ENCODE data around the gene PIEZO1. TPM values are rescaled to one million over a fixed set of nuclear protein-coding genes. Genes with fewer than 3 reads are reported as not detected.

PIEZO1 gene
- total RNA-seq, 5 donors from 2014 or later (not counting 1 experiment from before 2014, with no cell fraction given) = 139 to 274 (median 240) TPM

DNA sequence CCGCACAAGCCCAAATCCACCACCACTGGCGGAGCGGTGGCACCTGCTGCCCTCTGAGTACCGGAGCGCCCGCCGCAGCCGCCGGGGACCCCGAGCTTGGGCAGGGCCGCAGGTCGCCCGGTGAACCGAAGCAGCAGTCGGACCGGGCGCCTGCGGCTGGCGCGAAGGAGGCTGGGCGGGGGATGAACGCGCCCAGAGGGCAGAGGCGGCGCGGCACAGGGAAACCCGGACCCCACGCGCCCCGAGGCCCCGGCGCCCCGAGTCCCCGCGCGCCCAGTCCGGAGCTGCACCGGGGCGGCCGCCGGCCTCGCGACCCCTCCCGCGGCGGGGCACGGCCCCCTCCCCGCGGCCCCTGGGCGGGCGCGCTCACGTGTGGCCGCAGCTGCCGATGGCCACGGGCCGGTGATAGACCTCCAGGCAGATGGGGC is 79.2 kb downstream of the PIEZO1 start:
- WGBS (ENCODE audit: insufficient coverage) = under 1% methylated on average over 57 of the region's 57 CpGs
- Mint-ChIP-seq H3K4me3 (peak overlapping the region; percentile 90 to 99 (median 94)), H3K9me3 (no peaks in the 10 kb centered on the region), H3K27ac (peak overlapping the region; percentile 97), H3K27me3 (no peaks in the 10 kb centered on the region), H3K4me1 (peaks cover 51 to 58% (median 54%) of the 10 kb centered on the region in 3 donors), H3K36me3 (peaks cover 3% of the 10 kb centered on the region)
- H3K36me3 ChIP-seq (ENCODE audit: control insufficient read depth in 2 of 2, extremely low read depth in 1 of 2, insufficient read depth in 1 of 2, low read length in 1 of 2) = peaks cover 3 to 17% of the 10 kb centered on the region in 2 donors
- DNase-seq (peak in 2 of 35 experiments; percentile 33 to 35), ATAC-seq (replicated peaks in 1 of 4) (peak; percentile 1 to 6 (median 3))
- ChIA-PET CTCF (interaction anchor here (0.6 to 1.8 kb wide), 2 partner anchors 25 to 86 kb away, joined by 3 to 7 read pairs; no protein-coding TSS in a partner anchor), POLR2A (no interaction called here)
- H3K9me3 ChIP-seq = no peaks in the 10 kb centered on the region
- H3K27me3 ChIP-seq (replicated peaks in 1 of 2; ENCODE audit: control insufficient read depth in 2 of 2, extremely low read depth in 1 of 2, insufficient read depth in 2 of 2, low read length in 1 of 2) = no peaks in the 10 kb centered on the region
- H3K4me3 ChIP-seq (ENCODE audit: control insufficient read depth in 1 of 2, extremely low read depth in 1 of 2, low read length in 1 of 2) = peak overlapping the region; percentile 87 to 88
- H3K4me1 ChIP-seq (ENCODE audit: control insufficient read depth in 1 of 2, extremely low read depth in 1 of 2, insufficient read depth in 2 of 2, low read length in 2 of 2) = peaks cover 19 to 73% of the 10 kb centered on the region in 2 experiments
- peak overlapping the region; percentile 92 for H3K27ac ChIP-seq (ENCODE audit: low read length)

DNA sequence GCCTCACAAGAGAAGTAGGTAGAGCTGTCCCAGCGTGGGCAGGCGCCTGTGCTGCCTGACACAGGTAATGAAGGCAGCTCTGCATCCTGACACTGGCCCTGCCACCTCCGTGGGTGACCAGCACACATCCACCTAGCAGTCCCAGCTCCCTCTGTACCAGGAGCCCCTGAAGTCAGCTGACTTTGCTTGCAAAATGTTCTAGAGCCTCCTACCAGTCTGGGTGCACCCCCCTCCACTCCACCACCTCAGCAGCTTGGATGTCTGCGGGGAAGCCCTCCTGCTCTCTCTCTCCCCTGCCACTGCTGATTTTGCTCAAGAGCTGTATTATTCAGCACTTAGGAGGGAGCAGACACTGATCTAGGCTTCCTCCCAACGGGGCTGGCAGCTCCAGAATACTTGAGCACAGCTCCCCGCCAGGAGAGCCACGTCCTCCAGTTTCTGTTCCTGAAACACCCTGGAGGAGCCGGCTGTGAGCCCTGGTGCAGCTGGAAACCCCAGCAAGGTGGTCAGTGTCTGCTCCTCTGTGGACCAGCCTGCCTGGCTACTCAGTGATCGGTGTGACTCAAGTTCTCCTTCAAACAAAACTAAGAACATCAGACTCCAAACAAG is 79.8 kb downstream of the PIEZO1 start:
- H3K4me1 Mint-ChIP-seq = peaks cover 58 to 62% (median 60%) of the 10 kb centered on the region in 3 donors
- no peaks in the 10 kb centered on the region for H3K27me3 Mint-ChIP-seq
- ChIA-PET POLR2A (interaction anchor here in 1 of 2 donors (0.6 kb wide), 1 partner anchor 999 kb away, joined by 7 read pairs; no protein-coding TSS in a partner anchor), CTCF (interaction anchor here in 1 of 2 donors (0.9 to 1.8 kb wide), 2 partner anchors 85 to 134 kb away, joined by 4 to 7 read pairs; partner anchors contain the start of gene ZC3H18)
- no peaks in the 10 kb centered on the region for H3K9me3 Mint-ChIP-seq
- peak in 1 of 4 experiments; percentile 5 for ATAC-seq (replicated peaks in 1 of 4)
- WGBS (ENCODE audit: insufficient coverage) = 3% methylated on average over 8 of the region's 9 CpGs
- H3K4me3 ChIP-seq (ENCODE audit: control insufficient read depth in 1 of 2, extremely low read depth in 1 of 2, low read length in 1 of 2) = peak overlapping the region; percentile 87 to 88
- DNase-seq = peak in 30 of 35 experiments; percentile 29 to 68 (median 48)
- H3K27ac ChIP-seq (ENCODE audit: low read length) = peak overlapping the region; percentile 92
- peaks cover 21 to 80% of the 10 kb centered on the region in 2 experiments for H3K4me1 ChIP-seq (ENCODE audit: control insufficient read depth in 1 of 2, extremely low read depth in 1 of 2, insufficient read depth in 2 of 2, low read length in 2 of 2)
- H3K36me3 Mint-ChIP-seq = peaks cover 3% of the 10 kb centered on the region
- H3K27me3 ChIP-seq (replicated peaks in 1 of 2; ENCODE audit: control insufficient read depth in 2 of 2, extremely low read depth in 1 of 2, insufficient read depth in 2 of 2, low read length in 1 of 2) = no peaks in the 10 kb centered on the region
- peaks cover 3 to 16% of the 10 kb centered on the region in 2 donors for H3K36me3 ChIP-seq (ENCODE audit: control insufficient read depth in 2 of 2, extremely low read depth in 1 of 2, insufficient read depth in 1 of 2, low read length in 1 of 2)
- H3K4me3 Mint-ChIP-seq = peak overlapping the region; percentile 90 to 99 (median 94)
- H3K9me3 ChIP-seq = no peaks in the 10 kb centered on the region
- peak overlapping the region; percentile 97 for H3K27ac Mint-ChIP-seq

DNA sequence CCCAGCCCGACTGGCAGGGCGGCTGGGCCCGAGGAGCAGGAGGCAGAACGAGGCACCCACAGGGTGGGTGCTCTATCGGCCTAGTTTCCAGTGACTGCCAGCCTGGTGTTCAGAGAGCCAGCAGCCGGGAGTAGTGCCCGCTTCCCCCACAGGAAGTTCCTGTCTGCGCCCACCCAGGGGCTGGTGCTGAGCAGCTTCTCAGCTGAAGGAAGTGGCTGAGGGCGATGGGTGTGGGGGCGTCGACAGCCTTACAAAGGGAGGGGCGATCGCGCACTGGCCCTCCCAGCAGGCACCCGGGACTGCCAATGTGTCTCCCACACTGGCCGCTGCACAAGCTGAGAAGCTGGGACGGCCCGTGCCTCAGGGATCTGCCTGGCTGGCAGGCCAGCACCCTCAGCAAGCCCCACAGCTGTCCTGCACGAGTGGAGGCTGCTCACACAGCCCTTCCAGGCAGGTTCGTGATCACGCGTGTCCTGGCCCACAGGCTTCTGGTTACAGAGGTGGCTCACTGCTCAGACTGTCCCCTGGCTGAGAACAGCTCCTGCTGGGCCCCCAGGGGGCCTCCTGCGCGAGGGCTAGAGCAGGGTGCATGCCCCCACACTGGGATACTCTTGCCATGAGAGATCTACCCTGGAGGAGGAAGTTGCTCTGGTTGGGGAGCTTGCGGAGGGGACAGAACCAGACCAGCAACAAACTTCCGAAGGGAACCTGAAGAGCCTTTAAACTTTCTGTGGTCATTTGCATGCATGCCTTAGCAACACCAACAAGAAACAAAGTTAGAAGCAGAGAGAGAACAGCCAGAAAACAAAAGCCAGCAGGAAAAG is 81.3 kb downstream of the PIEZO1 start:
- Histone ChIP-seq H3K9me3 (no peaks in the 10 kb centered on the region), H3K27me3 (replicated peaks in 1 of 2; ENCODE audit: control insufficient read depth in 2 of 2, extremely low read depth in 1 of 2, insufficient read depth in 2 of 2, low read length in 1 of 2) (no peaks in the 10 kb centered on the region), H3K36me3 (ENCODE audit: control insufficient read depth in 2 of 2, extremely low read depth in 1 of 2, insufficient read depth in 1 of 2, low read length in 1 of 2) (peaks cover 4 to 23% of the 10 kb centered on the region in 2 donors), H3K4me3 (ENCODE audit: control insufficient read depth in 1 of 2, extremely low read depth in 1 of 2, low read length in 1 of 2) (peak overlapping the region; percentile 87 to 88), H3K4me1 (ENCODE audit: control insufficient read depth in 1 of 2, extremely low read depth in 1 of 2, insufficient read depth in 2 of 2, low read length in 2 of 2) (peaks cover 36 to 86% of the 10 kb centered on the region in 2 experiments), H3K27ac (ENCODE audit: low read length) (peak overlapping the region; percentile 92)
- CTCF ChIA-PET = interaction anchor here in 1 of 2 donors (1.0 to 1.8 kb wide), 2 partner anchors 67 to 84 kb away, joined by 3 to 7 read pairs; no protein-coding TSS in a partner anchor
- DNase-seq (peak; percentile 43 to 84 (median 68)), ATAC-seq (replicated peaks in 1 of 4) (peak; percentile 24 to 32 (median 29))
- Mint-ChIP-seq H3K4me3 (peak overlapping the region; percentile 90 to 99 (median 94)), H3K9me3 (no peaks in the 10 kb centered on the region), H3K4me1 (peaks cover 65 to 69% (median 67%) of the 10 kb centered on the region in 3 donors), H3K36me3 (peaks cover 8% of the 10 kb centered on the region), H3K27me3 (no peaks in the 10 kb centered on the region), H3K27ac (peak overlapping the region; percentile 97)
- under 1% methylated on average over 22 of the region's 26 CpGs for WGBS (ENCODE audit: insufficient coverage)
- POLR2A ChIA-PET = interaction anchor here in 1 of 2 donors (0.7 kb wide), 1 partner anchor 20 kb away, joined by 3 read pairs; no protein-coding TSS in a partner anchor

GRCh38 chr16:88702371-88703210 is 82.4 kb downstream of the PIEZO1 start:
- WGBS (ENCODE audit: insufficient coverage) = 1% methylated on average over 26 of the region's 31 CpGs
- POLR2A ChIA-PET = interaction anchor here in 1 of 2 donors (0.9 kb wide), 1 partner anchor 15 kb away, joined by 4 read pairs; no protein-coding TSS in a partner anchor
- H3K4me1 Mint-ChIP-seq = peaks cover 71 to 75% (median 75%) of the 10 kb centered on the region in 3 donors
- Histone ChIP-seq H3K27me3 (replicated peaks in 1 of 2; ENCODE audit: control insufficient read depth in 2 of 2, extremely low read depth in 1 of 2, insufficient read depth in 2 of 2, low read length in 1 of 2) (no peaks in the 10 kb centered on the region), H3K4me3 (ENCODE audit: control insufficient read depth in 1 of 2, extremely low read depth in 1 of 2, low read length in 1 of 2) (peak overlapping the region; percentile 87 to 88), H3K27ac (ENCODE audit: low read length) (peak overlapping the region; percentile 92), H3K9me3 (no peaks in the 10 kb centered on the region), H3K36me3 (ENCODE audit: control insufficient read depth in 2 of 2, extremely low read depth in 1 of 2, insufficient read depth in 1 of 2, low read length in 1 of 2) (peaks cover 11 to 34% of the 10 kb centered on the region in 2 donors), H3K4me1 (ENCODE audit: control insufficient read depth in 1 of 2, extremely low read depth in 1 of 2, insufficient read depth in 2 of 2, low read length in 2 of 2) (peaks cover 45 to 90% of the 10 kb centered on the region in 2 experiments)
- peak overlapping the region; percentile 90 to 99 (median 94) for H3K4me3 Mint-ChIP-seq
- peak overlapping the region; percentile 97 for H3K27ac Mint-ChIP-seq
- ATAC-seq (replicated peaks in 1 of 4) (no peak), DNase-seq (peak in 3 of 35 experiments; percentile 16 to 33 (median 31))
- CTCF ChIA-PET = interaction anchor here in 1 of 2 donors (0.6 kb wide), 1 partner anchor 44 kb away, joined by 3 read pairs; no protein-coding TSS in a partner anchor
- H3K36me3 Mint-ChIP-seq = peaks cover 13% of the 10 kb centered on the region
- H3K27me3 Mint-ChIP-seq = no peaks in the 10 kb centered on the region
- no peaks in the 10 kb centered on the region for H3K9me3 Mint-ChIP-seq

GRCh38 chr16:88701581-88702370 is 83.2 kb downstream of the PIEZO1 start:
- ChIA-PET POLR2A (interaction anchor here (0.5 to 0.9 kb wide), 2 partner anchors 14 to 36 kb away, joined by 4 read pairs; no protein-coding TSS in a partner anchor), CTCF (interaction anchor here in 1 of 2 donors (0.6 kb wide), 1 partner anchor 43 kb away, joined by 3 read pairs; no protein-coding TSS in a partner anchor)
- Histone ChIP-seq H3K27ac (ENCODE audit: low read length) (peak overlapping the region; percentile 92), H3K4me3 (ENCODE audit: control insufficient read depth in 1 of 2, extremely low read depth in 1 of 2, low read length in 1 of 2) (peak overlapping the region; percentile 87 to 88), H3K36me3 (ENCODE audit: control insufficient read depth in 2 of 2, extremely low read depth in 1 of 2, insufficient read depth in 1 of 2, low read length in 1 of 2) (peaks cover 13 to 42% of the 10 kb centered on the region in 2 donors), H3K27me3 (replicated peaks in 1 of 2; ENCODE audit: control insufficient read depth in 2 of 2, extremely low read depth in 1 of 2, insufficient read depth in 2 of 2, low read length in 1 of 2) (no peaks in the 10 kb centered on the region), H3K4me1 (ENCODE audit: control insufficient read depth in 1 of 2, extremely low read depth in 1 of 2, insufficient read depth in 2 of 2, low read length in 2 of 2) (peaks cover 39 to 89% of the 10 kb centered on the region in 2 experiments), H3K9me3 (no peaks in the 10 kb centered on the region)
- H3K27me3 Mint-ChIP-seq = no peaks in the 10 kb centered on the region
- ATAC-seq (replicated peaks in 1 of 4) (no peak), DNase-seq (peak in 6 of 35 experiments; percentile 13 to 41 (median 30))
- peak overlapping the region; percentile 90 to 99 (median 94) for H3K4me3 Mint-ChIP-seq
- WGBS (ENCODE audit: insufficient coverage) = 2% methylated on average over 30 of the region's 30 CpGs
- no peaks in the 10 kb centered on the region for H3K9me3 Mint-ChIP-seq
- peaks cover 17% of the 10 kb centered on the region for H3K36me3 Mint-ChIP-seq
- H3K27ac Mint-ChIP-seq = peak overlapping the region; percentile 97
- H3K4me1 Mint-ChIP-seq = peaks cover 67 to 71% (median 69%) of the 10 kb centered on the region in 3 donors
